ENCODE results near the gene RNF225.
"Not testable (repeated sequence)": the region's sequence is repeated elsewhere in the genome, so short reads cannot be mapped to it uniquely, and the experiment has no call there.

RNF225 gene

GRCh38 chr19:58395220-58395978 is at the start of gene RNF225:
Gene RNF225, plus strand, starts transcription at chr19:58395656. Its CDS starts 434 bp downstream, at chr19:58396090.
- peak; percentile 59 for DNase-seq

- DNase-seq = peak; percentile 73
Measured at GRCh38 chr19:58346961-58347929, 48.2 kb upstream of the RNF225 start.

DNA sequence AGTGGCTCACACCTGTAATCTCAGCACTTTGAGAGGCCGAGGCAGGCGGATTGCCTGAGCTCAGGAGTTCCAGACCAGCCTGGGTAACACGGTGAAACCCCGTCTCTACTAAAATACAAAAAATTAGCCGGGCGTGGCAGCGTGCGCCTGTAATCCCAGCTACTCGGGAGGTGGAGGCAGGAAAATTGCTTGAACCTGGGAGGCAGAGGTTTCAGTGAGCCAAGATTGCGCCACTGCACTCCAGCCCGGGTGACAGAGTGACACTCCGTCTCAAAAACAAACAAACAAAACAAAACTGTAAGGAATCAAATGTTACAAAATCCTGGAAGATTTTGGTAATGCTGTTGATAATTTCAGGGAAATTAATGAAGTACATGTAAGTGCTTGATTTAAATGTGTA is 47.4 kb upstream of the RNF225 start:
- not testable (repeated sequence) for DNase-seq

DNA sequence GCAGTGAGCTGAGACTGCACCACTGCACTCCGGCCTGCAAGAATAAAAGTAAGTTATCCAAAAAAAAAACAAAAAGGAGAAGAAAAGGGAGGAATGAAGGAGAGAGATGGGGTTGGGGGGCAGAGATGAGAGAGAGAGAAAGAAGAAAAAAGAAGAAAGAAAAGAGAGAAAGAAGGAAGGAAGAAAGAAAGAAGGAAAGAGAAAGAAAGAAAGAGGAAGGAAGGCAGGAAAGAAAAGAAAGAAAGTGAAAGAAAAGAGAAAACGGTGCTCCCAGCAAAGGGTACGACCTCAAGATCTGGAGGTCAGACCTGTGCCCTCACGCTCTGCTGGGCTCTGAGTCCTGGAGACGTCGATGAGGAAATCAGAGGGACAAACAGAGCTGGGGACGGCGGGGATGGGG is 45.9 kb upstream of the RNF225 start:
- no peak for DNase-seq

DNA sequence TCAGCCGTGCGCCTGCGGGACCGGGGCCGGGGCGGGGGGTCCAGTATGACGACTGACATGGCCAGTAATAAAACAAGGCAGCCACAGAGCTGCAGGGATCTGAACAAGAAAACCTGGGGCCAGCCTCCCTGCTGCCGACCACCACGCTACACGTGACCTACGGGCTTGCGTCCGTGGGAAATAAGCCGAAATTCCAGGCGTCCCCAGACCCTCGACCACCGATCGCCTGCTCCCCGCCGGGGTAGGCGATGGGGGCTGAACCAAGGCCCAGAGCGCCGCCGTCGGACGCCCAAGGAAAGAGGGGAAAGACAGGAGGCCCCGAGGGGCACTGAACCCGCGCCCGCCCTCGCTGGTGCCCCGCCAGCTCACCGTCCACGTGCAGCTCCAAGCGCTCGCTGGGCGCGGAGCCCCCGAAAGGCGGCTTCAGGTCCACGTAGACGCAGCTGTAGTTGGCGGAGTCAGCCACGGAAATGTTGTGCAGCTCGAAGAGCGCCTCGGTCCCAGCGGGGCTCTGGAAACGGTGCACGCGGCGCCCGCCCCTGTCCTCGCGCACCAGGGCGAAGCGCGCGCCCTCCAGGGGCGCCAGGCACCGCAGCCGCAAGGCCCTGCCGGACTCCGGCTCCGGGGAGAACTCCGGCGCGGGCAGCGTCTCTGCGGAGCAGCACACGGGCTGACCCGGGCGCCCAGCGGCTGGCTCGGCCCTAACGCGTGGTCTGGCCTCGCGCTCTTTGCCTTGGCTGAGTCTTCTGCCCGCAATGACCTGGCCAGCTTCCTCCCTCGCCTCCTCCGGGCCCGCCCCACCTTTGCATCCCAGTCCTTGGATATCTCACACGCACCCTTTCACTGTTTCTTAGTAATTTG is 45.2 kb upstream of the RNF225 start:
- DNase-seq = no peak

- DNase-seq = no peak
Measured at GRCh38 chr19:58350871-58351557, 44.4 kb upstream of the RNF225 start.

DNA sequence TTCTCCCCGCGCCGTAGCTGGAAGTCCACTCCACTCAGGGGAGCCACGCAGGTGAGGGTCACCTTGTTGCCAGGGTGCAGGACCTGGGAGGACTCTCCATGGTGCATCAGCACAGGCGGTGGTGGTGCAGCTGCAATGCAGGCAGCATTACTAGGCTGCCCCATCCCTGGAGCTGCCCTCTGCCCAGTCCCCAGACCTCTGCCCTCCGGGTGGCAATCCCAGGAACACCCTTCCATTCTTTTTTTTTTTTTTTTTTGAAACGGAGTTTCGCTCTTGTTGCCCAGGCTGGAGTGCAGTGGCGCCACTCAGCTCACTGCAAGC is 43.9 kb upstream of the RNF225 start:
- DNase-seq = no peak

- no peak for DNase-seq
Measured at GRCh38 chr19:58351990-58352755, 43.3 kb upstream of the RNF225 start.

DNA sequence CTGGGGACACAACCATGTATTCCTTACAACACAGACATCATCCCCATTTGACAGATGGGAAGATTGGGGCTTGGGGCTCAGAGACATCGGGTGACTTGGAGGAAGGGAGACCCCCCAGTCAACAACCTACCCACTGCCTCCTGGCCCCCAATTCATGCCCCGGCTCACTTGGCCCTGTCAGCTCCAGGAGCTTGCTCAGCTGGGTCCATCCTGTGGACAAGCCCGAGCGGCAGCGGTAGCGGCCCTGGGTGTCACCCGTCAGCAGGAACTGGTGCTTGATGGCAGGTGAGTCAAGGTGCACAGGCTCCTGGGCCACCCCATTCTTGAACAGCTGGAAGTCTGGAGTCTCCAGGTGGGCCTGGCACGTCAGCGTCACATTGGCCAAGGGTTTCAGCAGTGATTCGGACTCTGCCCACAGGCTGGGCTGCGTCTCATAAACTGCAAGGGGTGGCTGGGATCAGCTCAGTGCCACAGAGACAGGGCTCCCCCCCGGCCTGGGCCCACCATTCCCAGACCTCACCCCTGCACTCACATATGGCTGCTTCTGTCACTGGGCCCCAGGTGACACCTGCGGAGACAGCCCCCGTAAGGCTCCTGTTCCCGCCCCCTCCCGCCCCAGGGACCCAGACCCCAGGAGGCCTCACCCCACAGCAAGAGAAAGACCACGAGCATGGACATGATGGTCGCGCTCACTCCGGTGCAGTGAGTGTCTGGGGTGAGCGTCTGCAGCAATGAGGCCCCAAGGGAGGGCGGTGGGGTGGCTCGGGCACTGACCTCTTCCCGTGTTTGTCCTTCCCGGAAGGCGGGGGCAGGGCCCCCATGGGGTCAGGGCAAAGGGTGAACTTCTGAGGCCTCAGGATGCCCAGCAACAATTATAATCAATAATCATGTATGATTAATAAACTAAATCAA is 42.4 kb upstream of the RNF225 start, which contains the start of gene A1BG:
Gene A1BG, minus strand, starts transcription at position 733 of the 912 bp plus-strand sequence. Its CDS starts 55 bp downstream, at position 678.
- DNase-seq = no peak

DNA sequence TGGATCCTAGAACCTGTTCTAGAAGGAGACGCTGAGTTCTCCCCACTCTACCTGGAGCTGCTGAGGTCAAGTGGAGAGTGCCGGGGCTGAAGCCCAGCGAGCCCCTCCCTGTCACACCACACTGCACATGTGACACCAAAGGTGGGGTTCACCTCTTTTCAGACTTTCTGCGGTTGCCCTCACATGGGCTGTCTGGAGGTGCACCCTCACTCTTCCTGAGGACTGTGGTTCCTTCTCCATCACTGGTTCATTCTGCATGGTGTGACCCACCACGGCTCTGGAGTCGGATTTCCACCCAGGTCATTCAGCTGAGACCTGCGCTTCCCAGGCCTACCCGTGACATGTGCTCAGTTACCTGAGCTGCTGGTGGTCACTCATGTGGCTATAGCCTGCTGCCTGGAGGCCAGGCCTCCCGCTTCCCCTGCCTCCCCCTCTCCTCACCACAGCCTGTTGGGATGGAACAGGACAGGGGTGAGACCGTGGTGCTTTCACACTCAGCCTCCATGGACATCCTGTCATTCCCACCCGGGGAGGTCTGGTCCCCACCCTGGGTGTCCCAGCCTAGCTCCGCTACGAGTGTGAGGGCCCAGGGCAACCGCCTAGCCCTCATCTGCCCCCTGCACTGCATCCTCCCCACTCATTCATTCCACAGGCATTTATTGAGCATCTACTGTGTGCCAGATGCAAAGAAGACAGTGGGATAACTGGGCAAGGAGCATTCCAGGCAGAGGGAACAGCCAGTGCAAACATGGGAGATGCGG is 41.6 kb upstream of the RNF225 start:
- no peak for DNase-seq

GRCh38 chr19:58354478-58355030 is 40.9 kb upstream of the RNF225 start:
- no peak for DNase-seq

DNA sequence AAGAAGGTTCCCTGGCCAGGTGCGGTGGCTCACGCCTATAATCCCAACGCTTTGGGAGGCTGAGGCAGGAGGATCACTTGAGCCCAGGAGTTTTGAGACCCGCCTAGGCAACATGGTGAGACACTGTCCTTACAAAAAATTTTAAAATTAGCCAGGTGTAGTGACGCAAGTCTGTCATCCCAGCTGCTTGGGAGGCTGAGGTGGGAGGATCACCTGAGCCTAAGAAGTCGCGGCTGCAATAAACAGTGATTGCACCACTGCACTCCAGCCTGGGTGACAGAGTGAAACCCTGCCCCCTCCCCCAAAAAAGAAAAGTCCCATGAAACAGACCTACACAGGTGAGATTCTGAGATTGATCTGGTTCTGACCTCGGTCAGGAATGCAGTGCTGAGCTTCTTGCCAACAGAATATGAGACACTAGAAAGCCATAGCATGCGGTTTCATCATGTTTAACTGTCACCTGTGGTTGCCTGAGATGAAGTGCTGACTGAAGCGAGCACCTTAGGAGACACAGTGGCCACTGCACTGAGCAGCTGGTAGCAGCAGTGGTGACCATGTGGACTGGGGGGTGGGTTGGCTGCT is 40.1 kb upstream of the RNF225 start:
- DNase-seq = no peak

GRCh38 chr19:58355908-58356765 is 39.3 kb upstream of the RNF225 start:
- DNase-seq = peak; percentile 57

DNA sequence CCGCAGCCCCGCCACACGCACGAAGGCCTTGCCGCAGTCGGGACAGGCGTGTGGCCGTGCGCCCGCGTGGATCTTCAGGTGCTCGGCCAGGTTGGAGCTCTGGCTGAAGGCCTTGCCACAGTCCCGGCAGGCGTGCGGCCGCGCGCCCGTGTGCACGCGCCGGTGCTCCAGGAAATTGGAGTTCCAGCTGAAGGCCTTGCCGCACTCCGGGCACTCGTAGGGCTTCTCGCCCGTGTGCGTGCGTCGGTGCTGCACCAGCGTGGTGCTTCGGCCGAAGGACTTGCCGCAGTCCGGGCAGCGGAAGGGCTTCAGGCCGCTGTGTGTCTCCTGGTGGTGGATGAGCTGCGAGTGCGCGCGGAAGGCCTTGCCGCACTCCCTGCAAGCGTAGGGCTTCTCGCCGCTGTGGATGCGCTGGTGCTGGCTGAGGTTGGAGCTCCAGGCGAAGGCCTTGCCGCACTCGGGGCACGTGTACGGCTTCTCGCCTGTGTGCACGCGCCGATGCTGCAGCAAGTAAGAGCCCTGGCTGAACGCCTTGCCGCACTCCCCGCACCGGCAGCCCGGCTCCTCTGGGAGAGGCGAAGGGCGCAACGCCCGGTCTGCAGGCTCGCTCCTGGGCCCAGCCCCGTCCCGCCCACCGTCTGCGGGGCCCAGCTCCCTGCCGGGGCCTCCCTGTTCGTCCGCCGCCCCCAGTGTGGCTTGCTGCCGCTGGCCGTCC is 38.5 kb upstream of the RNF225 start:
- no peak for DNase-seq

DNA sequence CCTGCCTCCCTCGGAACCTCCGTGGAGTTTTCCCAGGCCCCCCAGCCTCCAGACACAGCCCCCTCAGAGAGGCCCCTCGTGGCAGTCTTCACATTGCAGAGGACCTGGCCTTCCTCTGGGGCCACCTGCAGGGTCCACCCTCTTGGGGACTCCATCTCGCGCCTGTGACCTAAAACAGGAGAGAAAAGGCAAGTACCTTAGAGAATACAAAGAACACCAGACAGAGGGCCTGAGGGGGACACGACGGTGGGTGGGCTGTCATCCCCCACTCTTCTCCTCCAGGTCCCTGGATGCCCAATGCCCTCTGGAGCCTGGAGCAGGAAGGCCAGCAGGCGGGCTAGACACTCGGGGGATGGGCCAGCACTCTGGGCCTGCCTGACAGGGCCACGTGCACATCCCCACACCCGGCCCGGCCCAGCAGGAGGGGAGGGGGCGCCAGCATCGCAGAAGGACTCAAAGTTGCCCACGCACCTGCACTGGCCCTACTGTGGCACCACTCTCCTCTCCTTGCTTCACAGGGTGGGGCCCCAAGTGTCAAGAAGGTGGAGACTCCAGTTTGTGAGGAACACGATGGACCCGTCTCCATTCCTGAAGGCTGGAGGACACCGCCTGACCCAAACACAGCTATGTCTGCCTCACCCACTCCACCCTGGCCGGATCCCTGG is 37.8 kb upstream of the RNF225 start:
- no peak for DNase-seq

- DNase-seq = peak; percentile 73
Measured at GRCh38 chr19:58361900-58362271, 33.6 kb upstream of the RNF225 start.
